MM.1S (cell line): Measurements from ENCODE around the gene APOBEC3H.

Experiments used
- DNase-seq: peaks from one replicate; pipeline ENCODE4 v3.0.0-alpha.2; 2015
- H2AFZ ChIP-seq: fragments of 300-600 bp; sonication (generic); 2 replicates; pipeline ENCODE4 v1.6.0; 2016; ENCODE audit warnings: antibody characterized with exemption, low read length
- H3F3A ChIP-seq: fragments of 300-600 bp; sonication (generic); 2 replicates; pipeline ENCODE4 v1.6.1; 2016; ENCODE audit warnings: mild to moderate bottlenecking, antibody characterized with exemption, low read length, moderate library complexity, mixed read lengths; ENCODE audit not compliant: insufficient read depth
- H3K27ac ChIP-seq: fragments of 300-600 bp; sonication (generic); 2 replicates; pipeline ENCODE4 v1.5.1; 2016; ENCODE audit warnings: mild to moderate bottlenecking, low read length
- H3K27me3 ChIP-seq: fragments of 300-600 bp; sonication (generic); replicated peaks from 2 replicates; pipeline ENCODE4 v1.6.0; 2016; ENCODE audit warnings: low read length; ENCODE audit not compliant: insufficient read depth
- H3K36me3 ChIP-seq: fragments of 300-600 bp; sonication (generic); replicated peaks from 2 replicates; pipeline ENCODE4 v1.6.1; 2016; ENCODE audit warnings: mild to moderate bottlenecking, low read length, mixed read lengths; ENCODE audit not compliant: insufficient read depth
- H3K4me1 ChIP-seq: fragments of 300-600 bp; sonication (generic); 2 replicates; pipeline ENCODE4 v1.6.1; 2016; ENCODE audit warnings: low read length, mixed read lengths
- H3K4me2 ChIP-seq: fragments of 300-600 bp; sonication (generic); 2 replicates; pipeline ENCODE4 v1.6.0; 2016; ENCODE audit warnings: low read depth, low read length
- H3K4me3 ChIP-seq: fragments of 300-600 bp; sonication (generic); 2 replicates; pipeline ENCODE4 v1.5.1; 2016; ENCODE audit warnings: low read length, mixed read lengths
- H3K79me2 ChIP-seq: fragments of 300-600 bp; sonication (generic); 2 replicates; pipeline ENCODE4 v1.6.1; 2016; ENCODE audit warnings: mixed run types, low read length, mixed read lengths
- H3K9ac ChIP-seq: fragments of 300-600 bp; sonication (generic); 2 replicates; pipeline ENCODE4 v1.6.1; 2016; ENCODE audit warnings: low read length, mixed read lengths
- H3K9me2 ChIP-seq: fragments of 300-600 bp; sonication (generic); replicated peaks from 2 replicates; pipeline ENCODE4 v1.6.1; 2016; ENCODE audit warnings: mild to moderate bottlenecking, low read length, mixed read lengths; ENCODE audit not compliant: insufficient read depth
- H3K9me3 ChIP-seq: fragments of 300-600 bp; sonication (generic); replicated peaks from 2 replicates; pipeline ENCODE4 v1.6.1; 2016; ENCODE audit warnings: mild to moderate bottlenecking, low read length, mixed read lengths; ENCODE audit not compliant: insufficient read depth
- H4K20me1 ChIP-seq: fragments of 300-600 bp; sonication (generic); 2 replicates; pipeline ENCODE4 v1.6.1; 2016; ENCODE audit warnings: mild to moderate bottlenecking, low read length, moderate library complexity, mixed read lengths; ENCODE audit not compliant: insufficient read depth
- CTCF ChIP-seq: fragments of 300-600 bp; sonication (generic); IDR thresholded peaks from 2 replicates; pipeline ENCODE4 v1.5.1; 2016; ENCODE audit warnings: antibody characterized with exemption, low read length, mixed read lengths
- EZH2 ChIP-seq: fragments of 300-600 bp; sonication (generic); optimal IDR thresholded peaks from 2 replicates; pipeline ENCODE3; 2017; ENCODE audit warnings: low read depth, mild to moderate bottlenecking, antibody characterized with exemption, low read length, mixed read lengths
- EZH2phosphoT487 ChIP-seq: fragments of 300-600 bp; sonication (generic); IDR thresholded peaks from 2 replicates; pipeline ENCODE4 v1.6.1; 2018; ENCODE audit warnings: antibody characterized with exemption, low read length

Gene APOBEC3H

GRCh38 chr22:39135092-39135896 lies 38.2 kb downstream of the APOBEC3H start:
- DNase-seq, result no peak
- no peak overlapping the region for H3K4me2 ChIP-seq
- no peaks in the 10 kb centered on the region for H3K9me3 ChIP-seq
- H3K36me3 ChIP-seq, result no peaks in the 10 kb centered on the region
- H2AFZ ChIP-seq, result no peak overlapping the region
- no peak overlapping the region for H3K27ac ChIP-seq
- H3K9ac ChIP-seq, result no peak overlapping the region
- H3K4me3 ChIP-seq, result no peak overlapping the region
- no peaks in the 10 kb centered on the region for H3K79me2 ChIP-seq
- no peaks in the 10 kb centered on the region for H3K27me3 ChIP-seq
- H3F3A ChIP-seq, result no peaks in the 10 kb centered on the region
- H3K9me2 ChIP-seq, result no peaks in the 10 kb centered on the region
- H3K4me1 ChIP-seq, result no peaks in the 10 kb centered on the region
- TF ChIP-seq EZH2phosphoT487 (no peak), CTCF (peak; percentile 33)
- H4K20me1 ChIP-seq, result no peaks in the 10 kb centered on the region

- Histone ChIP-seq H4K20me1 (no peaks in the 10 kb centered on the region), H3K9ac (no peak overlapping the region), H3K79me2 (no peaks in the 10 kb centered on the region), H3K4me2 (no peak overlapping the region), H3K9me3 (no peaks in the 10 kb centered on the region), H3K9me2 (no peaks in the 10 kb centered on the region), H3K27ac (no peak overlapping the region), H3K4me3 (no peak overlapping the region), H3K27me3 (no peaks in the 10 kb centered on the region), H3K4me1 (no peaks in the 10 kb centered on the region), H3K36me3 (no peaks in the 10 kb centered on the region), H2AFZ (no peak overlapping the region), H3F3A (no peaks in the 10 kb centered on the region)
- TF ChIP-seq EZH2 (no peak), EZH2phosphoT487 (no peak), CTCF (no peak)
- DNase-seq, result no peak
Measured at GRCh38 chr22:39136317-39136716, 39.3 kb downstream of the APOBEC3H start.

GRCh38 chr22:39138357-39138997 lies 41.4 kb downstream of the APOBEC3H start:
- no peaks in the 10 kb centered on the region for H3K27me3 ChIP-seq
- H2AFZ ChIP-seq, result no peak overlapping the region
- H3K27ac ChIP-seq, result no peak overlapping the region
- no peak overlapping the region for H3K4me3 ChIP-seq
- TF ChIP-seq EZH2phosphoT487 (no peak), CTCF (no peak), EZH2 (no peak)
- 0 out of 2 replicates have a peak, but pooled peaks cover under 1% of the 10 kb centered on the region for H3K4me1 ChIP-seq
- H3K36me3 ChIP-seq, result no peaks in the 10 kb centered on the region
- peaks cover 6% of the 10 kb centered on the region; the same call in 1 of the 2 replicates for H3K79me2 ChIP-seq
- no peaks in the 10 kb centered on the region for H3K9me3 ChIP-seq
- H3K4me2 ChIP-seq, result no peak overlapping the region
- H3F3A ChIP-seq, result peaks cover 1% of the 10 kb centered on the region; the same call in 1 of the 2 replicates
- H4K20me1 ChIP-seq, result no peaks in the 10 kb centered on the region
- H3K9ac ChIP-seq, result no peak overlapping the region
- DNase-seq, result no peak
- H3K9me2 ChIP-seq, result no peaks in the 10 kb centered on the region
